GM19023 (cell line): ENCODE data around the gene PGM5.
"Not testable (repeated sequence)": the region's sequence is repeated elsewhere in the genome, so short reads cannot be mapped to it uniquely, and the experiment has no call there.

ENCODE experiments used
- ATAC-seq: cut with Tn5 transposase; IDR thresholded peaks from one replicate; pipeline ENCODE4 v1.9.1; 2021; ENCODE audit warnings: mild to moderate bottlenecking, moderate library complexity; ENCODE audit not compliant: unreplicated experiment

The PGM5 gene

GRCh38 chr9:68375789-68376188, 19.4 kb downstream of the PGM5 start:
- ATAC-seq = not testable (repeated sequence)

GRCh38 chr9:68377723-68378122, 21.3 kb downstream of the PGM5 start:
- peak; percentile 82 for ATAC-seq

- not testable (repeated sequence) for ATAC-seq
These were observed 27.5 kb downstream of the PGM5 start for GRCh38 chr9:68383894-68384293.

GRCh38 chr9:68389558-68389957, 33.1 kb downstream of the PGM5 start:
- ATAC-seq = not testable (repeated sequence)

- not testable (repeated sequence) for ATAC-seq
These were observed 34.3 kb downstream of the PGM5 start for GRCh38 chr9:68390737-68391136.

GRCh38 chr9:68396411-68397094, 40.1 kb downstream of the PGM5 start:
- not testable (repeated sequence) for ATAC-seq

GRCh38 chr9:68397095-68397423, 40.6 kb downstream of the PGM5 start:
- not testable (repeated sequence) for ATAC-seq

- not testable (repeated sequence) for ATAC-seq
These were observed 41.4 kb downstream of the PGM5 start for GRCh38 chr9:68397796-68398195.

- not testable (repeated sequence) for ATAC-seq
These were observed 41.9 kb downstream of the PGM5 start for GRCh38 chr9:68398324-68398723.

- ATAC-seq = not testable (repeated sequence)
These were observed 48.2 kb downstream of the PGM5 start for GRCh38 chr9:68404421-68405185.

- not testable (repeated sequence) for ATAC-seq
These were observed 55.5 kb downstream of the PGM5 start for GRCh38 chr9:68411865-68412264.

GRCh38 chr9:68412754-68413153, 56.3 kb downstream of the PGM5 start:
- ATAC-seq = not testable (repeated sequence)

- ATAC-seq = not testable (repeated sequence)
These were observed 58.7 kb downstream of the PGM5 start for GRCh38 chr9:68415065-68415464.

- ATAC-seq = no peak
These were observed 60.6 kb downstream of the PGM5 start for GRCh38 chr9:68416936-68417564.

- no peak for ATAC-seq
These were observed 61.4 kb downstream of the PGM5 start for GRCh38 chr9:68417762-68418161.

- no peak for ATAC-seq
These were observed 61.9 kb downstream of the PGM5 start for GRCh38 chr9:68418259-68418845.

- no peak for ATAC-seq
These were observed 63.5 kb downstream of the PGM5 start for GRCh38 chr9:68419901-68420300.

- no peak for ATAC-seq
These were observed 70.3 kb downstream of the PGM5 start for GRCh38 chr9:68426755-68427154.

GRCh38 chr9:68427216-68427977, 71.0 kb downstream of the PGM5 start:
- ATAC-seq = no peak

GRCh38 chr9:68428481-68428880, 72.1 kb downstream of the PGM5 start:
- no peak for ATAC-seq

GRCh38 chr9:68429631-68430030, 73.2 kb downstream of the PGM5 start:
- no peak for ATAC-seq
